GM21515 (cell line): ENCODE data around the gene CORO2B.

Experiments
- ATAC-seq: cut with Tn5 transposase; IDR thresholded peaks from one replicate; pipeline ENCODE4 v1.9.1; 2021; ENCODE audit not compliant: unreplicated experiment

Gene CORO2B, protein sequence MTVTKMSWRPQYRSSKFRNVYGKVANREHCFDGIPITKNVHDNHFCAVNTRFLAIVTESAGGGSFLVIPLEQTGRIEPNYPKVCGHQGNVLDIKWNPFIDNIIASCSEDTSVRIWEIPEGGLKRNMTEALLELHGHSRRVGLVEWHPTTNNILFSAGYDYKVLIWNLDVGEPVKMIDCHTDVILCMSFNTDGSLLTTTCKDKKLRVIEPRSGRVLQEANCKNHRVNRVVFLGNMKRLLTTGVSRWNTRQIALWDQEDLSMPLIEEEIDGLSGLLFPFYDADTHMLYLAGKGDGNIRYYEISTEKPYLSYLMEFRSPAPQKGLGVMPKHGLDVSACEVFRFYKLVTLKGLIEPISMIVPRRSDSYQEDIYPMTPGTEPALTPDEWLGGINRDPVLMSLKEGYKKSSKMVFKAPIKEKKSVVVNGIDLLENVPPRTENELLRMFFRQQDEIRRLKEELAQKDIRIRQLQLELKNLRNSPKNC

DNA sequence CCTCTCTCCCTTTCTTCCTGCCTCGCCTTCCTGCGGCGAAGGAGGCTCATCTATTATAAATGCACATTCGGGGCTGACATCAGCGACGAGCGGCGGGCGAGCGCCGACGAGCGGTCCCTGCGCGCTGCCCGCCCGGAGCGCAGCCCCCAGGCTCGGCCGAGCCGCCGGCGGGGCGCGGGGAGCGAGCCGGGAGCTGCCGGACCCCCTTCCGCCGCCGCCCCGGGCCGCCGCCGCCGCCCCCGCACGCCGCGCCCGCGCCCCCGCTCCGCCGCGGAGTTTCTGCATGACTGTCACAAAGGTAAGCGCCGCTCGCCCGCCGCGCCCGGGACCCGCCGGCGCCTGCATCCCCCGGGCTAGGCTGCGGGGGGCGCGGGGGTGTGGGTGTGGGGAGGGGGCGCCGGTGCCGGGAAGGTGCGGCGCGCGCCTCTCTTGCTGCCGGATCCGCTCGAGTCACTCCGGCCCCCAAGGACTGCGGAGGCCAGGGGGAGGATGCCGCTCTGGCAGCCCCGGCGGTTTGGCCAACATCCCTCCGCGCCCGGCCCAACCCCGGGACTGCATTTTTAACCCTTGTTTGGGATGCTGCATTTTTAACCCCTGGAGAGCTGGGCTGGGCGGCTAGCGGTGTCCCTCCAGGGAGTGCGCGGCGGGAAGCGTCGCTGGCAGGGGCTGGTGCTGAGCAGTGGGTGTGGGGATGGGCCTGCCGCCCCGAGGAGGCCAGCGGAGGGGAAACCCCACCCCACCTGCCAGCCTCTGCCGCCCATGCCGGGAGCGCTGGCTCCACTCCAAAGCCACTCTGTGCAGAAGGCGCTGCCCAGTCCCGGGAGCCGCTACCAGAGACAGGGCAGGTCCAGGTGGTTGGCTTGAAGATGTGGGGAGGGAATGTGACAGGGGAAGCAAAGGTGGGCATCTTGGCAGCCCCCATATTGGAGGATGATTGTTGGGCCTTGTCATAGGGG is at the start of gene CORO2B:
Gene CORO2B (plus strand): TSS at position 14 of the 956 bp plus-strand sequence. CDS start 270 bp downstream, at position 284.
- ATAC-seq, result no peak

- ATAC-seq, result no peak
These were observed 47.2 kb upstream of the CORO2B start for GRCh38 chr15:68531387-68532179.

GRCh38 chr15:68536331-68537095 is 42.3 kb upstream of the CORO2B start:
- no peak for ATAC-seq

DNA sequence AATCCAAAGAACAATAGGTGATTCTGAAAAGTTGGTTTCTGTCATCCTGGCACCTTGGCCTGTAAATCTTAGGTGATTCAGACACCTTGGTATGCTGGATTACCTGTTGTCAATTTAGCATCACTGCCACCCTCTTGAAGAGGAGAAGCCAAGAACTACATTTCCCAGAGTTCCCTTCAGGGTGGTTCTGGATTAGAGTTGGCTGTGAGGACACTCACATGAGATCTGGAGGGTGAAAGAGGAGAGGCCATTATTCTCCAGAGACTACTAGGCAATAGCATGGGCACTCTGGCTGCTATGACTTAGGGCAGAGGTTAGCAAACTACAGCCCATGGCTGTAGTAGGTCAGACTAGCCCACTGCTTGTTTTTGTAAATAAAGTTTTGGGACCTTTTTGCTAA is 41.7 kb upstream of the CORO2B start:
- no peak for ATAC-seq

- ATAC-seq, result no peak
These were observed 41.3 kb upstream of the CORO2B start for GRCh38 chr15:68537506-68537905.

- no peak for ATAC-seq
These were observed 40.5 kb upstream of the CORO2B start for GRCh38 chr15:68538311-68538710.

GRCh38 chr15:68541743-68542142 is 37.0 kb upstream of the CORO2B start:
- no peak for ATAC-seq

DNA sequence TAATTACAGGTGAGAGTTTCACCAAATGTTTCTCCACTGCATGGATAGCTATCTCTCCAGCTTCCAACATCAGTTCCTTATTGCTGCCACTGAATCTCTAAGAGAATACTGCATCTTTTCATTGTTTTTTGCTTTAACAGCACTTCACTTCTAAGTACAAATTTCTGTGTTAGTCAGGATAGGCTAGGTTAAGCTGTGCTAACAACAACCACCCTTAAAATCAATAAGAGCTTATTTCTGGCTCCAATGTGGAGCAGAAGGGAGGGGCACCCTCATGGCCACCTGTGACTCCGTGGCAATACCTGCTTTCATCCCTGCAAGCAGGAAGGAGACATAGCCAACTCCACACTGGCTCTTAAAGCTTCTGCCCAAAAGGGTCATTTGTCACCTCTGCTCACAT is 36.4 kb upstream of the CORO2B start:
- no peak for ATAC-seq

DNA sequence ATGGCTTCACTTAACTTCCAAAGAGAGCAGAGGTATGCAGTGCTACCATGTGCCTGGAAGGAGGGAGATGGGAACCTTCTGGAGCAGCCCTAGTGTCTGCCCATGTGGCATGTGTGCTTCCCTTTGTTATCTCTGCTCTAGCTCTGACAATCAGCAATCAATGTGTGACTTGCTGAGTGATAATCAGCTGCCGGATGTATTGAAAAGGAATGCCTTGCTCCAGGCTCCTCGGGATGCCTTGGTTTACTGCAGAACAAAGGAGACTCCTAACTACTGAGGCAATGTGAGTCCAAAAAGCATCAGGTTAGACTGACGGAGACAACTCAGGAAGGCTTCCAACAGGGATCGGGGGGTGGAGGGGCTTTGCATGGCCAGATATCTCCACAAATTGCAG is 36.0 kb upstream of the CORO2B start:
- no peak for ATAC-seq

GRCh38 chr15:68543165-68544008 is 35.4 kb upstream of the CORO2B start:
- ATAC-seq, result no peak

GRCh38 chr15:68546318-68546717 is 32.5 kb upstream of the CORO2B start:
- ATAC-seq, result no peak

- no peak for ATAC-seq
These were observed 30.4 kb upstream of the CORO2B start for GRCh38 chr15:68548364-68548763.

GRCh38 chr15:68550004-68550403 is 28.8 kb upstream of the CORO2B start:
- ATAC-seq, result no peak

- no peak for ATAC-seq
These were observed 28.1 kb upstream of the CORO2B start for GRCh38 chr15:68550498-68551295.

DNA sequence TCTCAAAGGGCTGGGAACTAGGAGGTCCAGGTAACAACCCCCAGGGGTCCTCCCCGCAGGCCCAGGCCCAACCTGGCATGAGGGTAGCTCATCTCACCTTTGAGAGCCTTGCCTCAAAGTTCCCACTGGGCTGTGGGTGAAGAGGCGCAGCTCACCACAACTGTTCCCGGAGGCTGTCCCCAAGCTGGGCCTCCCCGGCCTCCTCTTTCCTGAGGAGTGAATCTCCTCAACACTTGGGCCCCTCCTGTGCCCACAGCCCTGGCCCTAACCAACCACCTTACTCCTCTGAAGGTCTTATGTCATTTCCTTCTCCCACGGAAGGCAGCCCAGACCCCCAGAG is 27.5 kb upstream of the CORO2B start:
- no peak for ATAC-seq

GRCh38 chr15:68552344-68552743 is 26.4 kb upstream of the CORO2B start:
- no peak for ATAC-seq

- ATAC-seq, result no peak
These were observed 26.0 kb upstream of the CORO2B start for GRCh38 chr15:68552773-68553172.

GRCh38 chr15:68553314-68553993 is 25.3 kb upstream of the CORO2B start:
- no peak for ATAC-seq
